Kidney (tissue), 14 donors: ENCODE measurements around the gene NPW. TPM values are rescaled to one million over a fixed set of nuclear protein-coding genes. Genes with fewer than 3 reads are reported as not detected.

Experiments used
- DNase-seq, 5 donors: peaks; one replicate each; pipeline ENCODE4 v3.0.0-alpha.2; 2013 to 2020
- FAIRE-seq: peaks from 2 replicates; lab custom pipeline; 2012; peaks lifted over from hg19 to GRCh38; lab: Jason Lieb, UNC
- H3K27ac ChIP-seq, 2 donors: one replicate each; pipeline ENCODE4 v1.7.0; 2013; ENCODE audit warnings: low read depth in 2 of 2, low read length in 2 of 2, inconsistent platforms in 1 of 2
- H3K27me3 ChIP-seq: one replicate; pipeline ENCODE4 v1.7.1; 2013; ENCODE audit warnings: low read length, inconsistent platforms; ENCODE audit not compliant: control insufficient read depth, insufficient read depth
- H3K36me3 ChIP-seq, 3 donors: one replicate each; pipeline versions ENCODE4 v1.7.0 to v1.7.1; 2013; ENCODE audit warnings: low read length in 3 of 3, control low read depth in 1 of 3, inconsistent platforms in 1 of 3; ENCODE audit not compliant: insufficient read depth in 3 of 3, control insufficient read depth in 2 of 3
- H3K4me1 ChIP-seq, 3 donors: one replicate each; pipeline versions ENCODE4 v1.7.0 to v1.7.1; 2013; ENCODE audit warnings: low read length in 3 of 3, inconsistent platforms in 1 of 3, low read depth in 1 of 3; ENCODE audit not compliant: control insufficient read depth in 2 of 3, insufficient read depth in 2 of 3
- H3K4me3 ChIP-seq, 3 donors: one replicate each; pipeline versions ENCODE4 v1.7.0 to v1.8.1; 2013; ENCODE audit warnings: low read length in 3 of 3, control low read depth in 1 of 3, inconsistent platforms in 1 of 3
- H3K9ac ChIP-seq, 3 donors: one replicate each; pipeline versions ENCODE4 v1.7.0 to v1.7.1; 2013; ENCODE audit warnings: low read length in 3 of 3, control low read depth in 1 of 3, inconsistent platforms in 1 of 3
- H3K9me3 ChIP-seq, 3 donors: one replicate each; pipeline versions ENCODE4 v1.7.0 to v1.7.1; 2013; ENCODE audit warnings: low read length in 3 of 3, control low read depth in 1 of 3, inconsistent platforms in 1 of 3; ENCODE audit not compliant: control insufficient read depth in 2 of 3, insufficient read depth in 1 of 3
- intact Hi-C: fragments of 100-400 bp; cut with DNase I; formaldehyde crosslinking; loops from one replicate; pipeline ENCODE4 v1.11.1; 2022
- polyA plus RNA-seq: library from polyadenylated mRNA; stranded (reverse); fragments of 350-450 nt; fragmentation: Illumina TruSeq; extraction: RNeasy Lipid Tissue Mini Kit (QIAGEN cat#74804); gene quantifications from one replicate; pipeline ENCODE4 v1.2.3, GENCODE V29; 2014; ENCODE audit warnings: low read depth, low replicate concordance; ENCODE audit not compliant: insufficient read depth
- total RNA-seq: library from RNA; stranded (reverse); fragmentation: NEBNext Ultra II Directional; extraction: Animal tissue kit (Norgen Biotek cat#: 25700); gene quantifications from one replicate; pipeline ENCODE4 v1.2.1, GENCODE V29; 2021
- TF ChIP-seq, protein P1 (sequence below): IDR thresholded peaks from 3 replicates; pipeline ENCODE4 v1.5.1; 2012; ENCODE audit warnings: mild to moderate bottlenecking, moderate library complexity, borderline replicate concordance; ENCODE audit not compliant: insufficient read depth; ENCODE audit errors: extremely low read depth
- donor health status: control.
- donor health status: control.
- donor health status: control.
- donor health status: control.
- donor health status: control.
- donor health status: DM: yes; HTN: yes; CAD: no.
- donor health status: Normal renal cell carcinoma (clear cell type).

The NPW gene
- total and polyA plus RNA-seq, 2 donors from 2014 or later, result not detected

DNA sequence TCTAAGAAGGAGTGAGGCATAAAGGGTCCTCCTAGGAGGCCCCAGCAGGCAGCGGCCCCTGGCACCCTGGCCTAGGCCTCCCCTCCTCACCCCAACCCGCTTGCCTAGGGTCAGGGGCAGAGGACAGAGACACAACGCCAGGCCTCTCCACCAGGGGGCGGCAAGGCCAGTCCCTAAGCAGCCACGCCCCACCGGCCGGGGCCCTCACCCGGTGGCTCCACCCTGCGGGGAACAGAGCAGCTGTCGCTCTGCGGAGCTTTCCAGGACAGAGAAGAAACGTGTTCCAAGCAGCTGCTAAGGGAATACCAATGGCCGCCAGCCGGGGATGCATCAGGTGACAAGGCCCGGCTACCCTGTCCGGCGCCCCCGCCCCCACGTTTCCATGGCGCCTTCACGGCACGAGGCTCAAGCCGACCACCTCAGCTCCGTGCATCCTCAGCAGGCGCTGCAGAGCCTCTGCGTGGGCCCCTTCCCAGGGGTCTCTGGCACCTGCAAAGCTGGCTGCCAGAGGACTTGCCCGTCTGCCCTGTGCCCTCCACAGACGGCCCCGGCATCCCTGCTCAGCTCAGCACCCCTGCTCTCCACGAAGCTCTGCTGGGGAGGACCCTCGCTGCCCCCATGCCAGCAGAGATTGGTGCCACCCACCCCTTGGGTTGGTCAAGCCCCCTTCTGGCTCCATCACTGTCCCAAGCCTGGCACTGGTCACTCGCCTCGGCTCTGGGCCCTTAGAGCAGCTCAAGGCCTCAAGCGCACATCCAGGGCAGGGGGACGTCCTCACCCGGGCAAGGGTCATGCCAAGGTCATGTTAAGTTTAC, 15.6 kb upstream of the NPW start:
- TF ChIP-seq, protein P1, sequence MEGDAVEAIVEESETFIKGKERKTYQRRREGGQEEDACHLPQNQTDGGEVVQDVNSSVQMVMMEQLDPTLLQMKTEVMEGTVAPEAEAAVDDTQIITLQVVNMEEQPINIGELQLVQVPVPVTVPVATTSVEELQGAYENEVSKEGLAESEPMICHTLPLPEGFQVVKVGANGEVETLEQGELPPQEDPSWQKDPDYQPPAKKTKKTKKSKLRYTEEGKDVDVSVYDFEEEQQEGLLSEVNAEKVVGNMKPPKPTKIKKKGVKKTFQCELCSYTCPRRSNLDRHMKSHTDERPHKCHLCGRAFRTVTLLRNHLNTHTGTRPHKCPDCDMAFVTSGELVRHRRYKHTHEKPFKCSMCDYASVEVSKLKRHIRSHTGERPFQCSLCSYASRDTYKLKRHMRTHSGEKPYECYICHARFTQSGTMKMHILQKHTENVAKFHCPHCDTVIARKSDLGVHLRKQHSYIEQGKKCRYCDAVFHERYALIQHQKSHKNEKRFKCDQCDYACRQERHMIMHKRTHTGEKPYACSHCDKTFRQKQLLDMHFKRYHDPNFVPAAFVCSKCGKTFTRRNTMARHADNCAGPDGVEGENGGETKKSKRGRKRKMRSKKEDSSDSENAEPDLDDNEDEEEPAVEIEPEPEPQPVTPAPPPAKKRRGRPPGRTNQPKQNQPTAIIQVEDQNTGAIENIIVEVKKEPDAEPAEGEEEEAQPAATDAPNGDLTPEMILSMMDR, result peak; percentile 95
- Histone ChIP-seq H3K27me3 (no peaks in the 10 kb centered on the region), H3K4me3 (no peak overlapping the region), H3K9ac (no peak overlapping the region), H3K36me3 (peaks cover 0 to 31% (median 10%) of the 10 kb centered on the region in 3 donors), H3K4me1 (peaks cover 0 to 34% (median 3%) of the 10 kb centered on the region in 3 donors), H3K9me3 (no peaks in the 10 kb centered on the region), H3K27ac (no peak overlapping the region)
- FAIRE-seq (no peak), DNase-seq (peak; percentile 93 to 96 (median 95))
- intact Hi-C loops, result no loop called here

DNA sequence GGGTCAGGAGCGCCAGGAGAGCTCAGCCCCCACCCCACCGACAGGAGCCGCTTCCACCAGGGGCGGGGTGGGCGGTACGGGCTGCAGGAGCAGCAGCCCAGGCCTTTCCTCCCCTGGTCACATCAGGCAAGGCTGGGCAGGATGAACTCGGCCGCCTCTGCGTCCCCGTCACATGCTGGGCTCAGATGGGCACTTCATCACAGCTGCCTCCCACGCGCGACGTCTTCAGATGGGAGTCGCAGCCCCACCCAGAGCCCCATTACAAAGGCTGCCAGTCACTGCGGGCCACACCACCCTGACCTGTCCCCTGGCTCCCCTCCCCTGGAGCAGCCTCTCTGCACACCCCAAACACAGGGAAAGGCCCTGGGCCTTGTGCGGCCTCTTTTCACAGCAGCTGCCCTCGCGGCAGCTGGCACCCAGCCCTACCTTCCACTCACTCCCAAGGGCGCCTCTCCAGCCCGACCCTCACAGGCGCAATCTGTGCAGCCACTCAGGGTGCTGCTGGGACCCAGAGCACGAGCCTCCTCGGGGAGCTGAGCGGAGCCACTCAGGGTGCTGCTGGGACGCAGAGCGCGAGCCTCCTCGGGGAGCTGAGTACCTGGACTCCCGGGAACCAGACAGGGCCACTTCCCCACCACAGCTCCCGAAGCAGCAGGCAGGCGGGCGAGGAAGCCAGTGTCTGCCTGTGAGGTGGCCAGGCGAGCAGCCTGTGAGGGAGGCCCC, 14.6 kb upstream of the NPW start:
- H3K36me3 ChIP-seq, result peaks cover 0 to 28% (median 10%) of the 10 kb centered on the region in 3 donors
- peaks cover 0 to 35% (median 3%) of the 10 kb centered on the region in 3 donors for H3K4me1 ChIP-seq
- no peak overlapping the region for H3K9ac ChIP-seq
- FAIRE-seq (no peak), DNase-seq (peak in 1 of 5 donors; percentile 68)
- H3K4me3 ChIP-seq, result no peak overlapping the region
- H3K27ac ChIP-seq, result no peak overlapping the region
- no peaks in the 10 kb centered on the region for H3K9me3 ChIP-seq
- TF ChIP-seq, protein P1, result no peak
- intact Hi-C loops, result no loop called here
- H3K27me3 ChIP-seq, result no peaks in the 10 kb centered on the region

DNA sequence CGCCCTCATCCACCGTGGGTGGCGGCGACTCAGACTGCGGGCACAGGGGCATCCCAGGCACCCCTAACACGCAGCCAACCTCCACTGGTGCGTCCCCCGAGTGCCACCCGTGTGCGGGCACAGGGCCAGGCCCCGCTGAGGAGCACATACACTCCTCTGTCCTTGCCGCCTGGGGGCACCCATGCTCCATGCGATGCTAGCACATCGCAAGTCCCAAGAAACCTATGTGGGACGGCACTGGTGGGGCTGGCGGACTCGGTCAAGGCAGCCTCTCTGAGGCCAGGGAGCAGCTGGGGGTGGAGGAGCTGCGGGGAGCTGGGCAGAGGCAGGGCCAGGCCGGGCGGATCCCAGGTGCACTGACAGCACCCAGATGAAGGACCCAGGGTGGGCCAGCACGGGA, 13.9 kb upstream of the NPW start:
- peak in 1 of 5 donors; percentile 72 for DNase-seq

More for the DNA sequence above, 13.9 kb upstream of the NPW start:
- H3K4me1 ChIP-seq, result peaks cover 3 to 41% (median 3%) of the 10 kb centered on the region in 3 donors
- no peaks in the 10 kb centered on the region for H3K9me3 ChIP-seq
- no peak for FAIRE-seq
- H3K9ac ChIP-seq, result no peak overlapping the region
- H3K27me3 ChIP-seq, result no peaks in the 10 kb centered on the region
- TF ChIP-seq, protein P1, result no peak
- H3K36me3 ChIP-seq, result peaks cover 0 to 23% (median 10%) of the 10 kb centered on the region in 3 donors
- H3K27ac ChIP-seq, result no peak overlapping the region
- intact Hi-C loops, result no loop called here
- no peak overlapping the region for H3K4me3 ChIP-seq
